RWPE2 (cell line): ENCODE results near the gene RNF213.

Experiments
- ATAC-seq: fragments of 200-7000 bp; cut with Tn5 transposase; 3 replicates; pipeline ENCODE4 v1.9.1; 2021; ENCODE audit warnings: low read depth
- DNase-seq: peaks from one replicate; pipeline ENCODE4 v3.0.0-alpha.2; 2020; ENCODE audit warnings: low spot score
- H3K27ac ChIP-seq: fragments of 450-650 bp; 2 replicates; pipeline ENCODE4 v1.5.1; 2017; ENCODE audit warnings: mild to moderate bottlenecking; ENCODE audit not compliant: poor library complexity, severe bottlenecking
- H3K27me3 ChIP-seq: fragments of 250-450 bp; sonication (Bioruptor Pico); 2 replicates; pipeline ENCODE4 v1.5.1; 2021; ENCODE audit warnings: mild to moderate bottlenecking, moderate library complexity; ENCODE audit not compliant: insufficient read depth, poor library complexity, severe bottlenecking
- H3K36me3 ChIP-seq: fragments of 250-450 bp; sonication (Bioruptor Pico); 2 replicates; pipeline ENCODE4 v1.5.1; 2020; ENCODE audit warnings: low read depth, mild to moderate bottlenecking, moderate library complexity
- H3K4me1 ChIP-seq: fragments of 250-450 bp; sonication (Bioruptor Pico); 2 replicates; pipeline ENCODE4 v1.5.1; 2021; ENCODE audit warnings: mild to moderate bottlenecking, moderate library complexity; ENCODE audit not compliant: insufficient read depth, poor library complexity, severe bottlenecking
- H3K4me3 ChIP-seq: fragments of 250-450 bp; sonication (Bioruptor Pico); 2 replicates; pipeline ENCODE4 v1.5.1; 2021; ENCODE audit warnings: mild to moderate bottlenecking, moderate library complexity; ENCODE audit not compliant: severe bottlenecking
- H3K9me3 ChIP-seq: fragments of 250-450 bp; sonication (Bioruptor Pico); 2 replicates; pipeline ENCODE4 v1.5.1; 2021; ENCODE audit warnings: mild to moderate bottlenecking, moderate library complexity; ENCODE audit not compliant: severe bottlenecking
- CTCF ChIP-seq: fragments of 450-650 bp; IDR thresholded peaks from one replicate; pipeline ENCODE4 v1.5.1; 2017; ENCODE audit warnings: mild to moderate bottlenecking, moderate library complexity; ENCODE audit not compliant: poor library complexity, severe bottlenecking

Gene RNF213

GRCh38 chr17:80220736-80221215 lies 39.9 kb upstream of the RNF213 start:
- DNase-seq (no peak), ATAC-seq (peak; percentile 13; the same call in 2 of the 3 replicates)
- Histone ChIP-seq H3K27ac (peak overlapping the region; percentile 61), H3K4me1 (no peaks in the 10 kb centered on the region), H3K9me3 (no peaks in the 10 kb centered on the region), H3K36me3 (peaks cover 2% of the 10 kb centered on the region; the same call in 1 of the 2 replicates), H3K27me3 (no peaks in the 10 kb centered on the region), H3K4me3 (peak overlapping the region; percentile 77)
- no peak for TF ChIP-seq CTCF

GRCh38 chr17:80221351-80222105 lies 39.1 kb upstream of the RNF213 start:
- Histone ChIP-seq H3K27ac (no peak overlapping the region), H3K9me3 (no peaks in the 10 kb centered on the region), H3K27me3 (no peaks in the 10 kb centered on the region), H3K4me1 (no peaks in the 10 kb centered on the region), H3K4me3 (no peak overlapping the region), H3K36me3 (no peaks in the 10 kb centered on the region)
- no peak for TF ChIP-seq CTCF
- no peak for DNase-seq
- ATAC-seq: no peak

- ATAC-seq: no peak
- no peak for TF ChIP-seq CTCF
- Histone ChIP-seq H3K9me3 (no peaks in the 10 kb centered on the region), H3K27ac (no peak overlapping the region), H3K27me3 (no peaks in the 10 kb centered on the region), H3K4me3 (no peak overlapping the region), H3K36me3 (no peaks in the 10 kb centered on the region), H3K4me1 (no peaks in the 10 kb centered on the region)
- peak; percentile 52 for DNase-seq
These were observed 38.1 kb upstream of the RNF213 start for GRCh38 chr17:80222376-80223141.

GRCh38 chr17:80223142-80223815 lies 37.4 kb upstream of the RNF213 start:
- Histone ChIP-seq H3K27me3 (no peaks in the 10 kb centered on the region), H3K36me3 (no peaks in the 10 kb centered on the region), H3K9me3 (no peaks in the 10 kb centered on the region), H3K4me3 (no peak overlapping the region), H3K27ac (no peak overlapping the region), H3K4me1 (no peaks in the 10 kb centered on the region)
- DNase-seq: peak; percentile 49
- ATAC-seq: no peak
- no peak for TF ChIP-seq CTCF
